NCI-H748 treated with DMSO at 0.1 percent for 48 hours (cell line): ENCODE measurements around the gene SGSH.
"Not testable (repeated sequence)": the region's sequence is repeated elsewhere in the genome, so short reads cannot be mapped to it uniquely, and the experiment has no call there.

Experiments used
- DNase-seq: peaks from one replicate; lab custom pipeline; 2025; lab: John Stamatoyannopoulos, UW

SGSH gene

DNA sequence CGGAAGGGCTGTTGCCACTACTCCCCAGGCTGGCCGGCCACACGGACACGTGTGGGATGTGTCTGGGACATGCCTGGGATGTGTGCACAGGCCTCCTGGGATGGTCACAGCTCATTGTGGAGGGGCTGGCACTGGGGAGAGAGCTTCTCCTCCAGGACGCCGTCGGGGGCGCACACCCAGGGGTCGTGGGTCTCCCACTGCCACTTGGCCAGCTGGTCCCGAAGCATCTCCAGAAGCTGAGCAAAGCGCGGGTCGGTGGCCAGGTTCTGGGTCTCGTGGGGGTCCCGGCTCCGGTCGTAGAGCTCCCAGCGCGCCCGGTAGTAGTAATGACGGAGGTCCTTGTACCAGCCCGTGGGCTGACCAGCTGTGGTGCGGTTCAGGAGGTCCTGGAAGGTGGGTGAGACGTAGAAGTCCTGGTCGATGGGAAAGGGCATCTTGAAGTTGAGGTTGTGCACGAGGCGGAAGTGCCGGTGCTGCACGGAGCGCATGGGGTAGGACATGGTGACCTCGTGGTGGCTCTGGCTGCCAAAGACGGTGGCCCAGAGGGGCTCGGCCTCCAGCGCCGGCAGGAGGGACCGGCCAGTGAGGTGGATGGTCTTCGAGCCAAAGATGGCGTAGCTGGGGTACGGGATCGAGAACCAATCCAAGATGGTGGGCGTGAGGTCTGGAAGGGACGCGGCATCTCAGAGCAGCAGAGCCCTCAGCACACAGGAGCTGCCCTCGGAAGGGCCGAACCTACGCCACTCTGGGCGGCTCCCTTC, 9.6 kb downstream of the SGSH start:
- no peak for DNase-seq

DNA sequence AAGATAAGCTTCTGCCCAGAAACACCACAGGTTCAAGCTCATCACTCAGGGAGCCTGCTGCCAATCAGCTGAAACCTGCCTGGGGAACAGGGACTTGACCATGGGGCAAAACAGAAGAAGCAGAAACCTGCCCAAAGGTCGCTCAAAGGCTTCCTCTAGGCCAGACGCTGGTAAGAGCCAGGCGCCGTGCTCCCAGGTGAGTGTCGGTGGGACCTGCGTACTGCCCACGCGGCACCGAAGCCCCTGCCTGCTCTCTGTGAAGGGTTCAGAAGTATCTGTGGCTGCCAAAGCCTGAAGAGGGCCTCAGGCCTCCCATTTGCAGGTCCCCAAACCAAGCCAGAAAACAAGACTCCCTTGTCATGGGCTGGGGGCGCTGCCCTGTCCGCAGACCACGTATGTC, 10.4 kb downstream of the SGSH start:
- no peak for DNase-seq

DNA sequence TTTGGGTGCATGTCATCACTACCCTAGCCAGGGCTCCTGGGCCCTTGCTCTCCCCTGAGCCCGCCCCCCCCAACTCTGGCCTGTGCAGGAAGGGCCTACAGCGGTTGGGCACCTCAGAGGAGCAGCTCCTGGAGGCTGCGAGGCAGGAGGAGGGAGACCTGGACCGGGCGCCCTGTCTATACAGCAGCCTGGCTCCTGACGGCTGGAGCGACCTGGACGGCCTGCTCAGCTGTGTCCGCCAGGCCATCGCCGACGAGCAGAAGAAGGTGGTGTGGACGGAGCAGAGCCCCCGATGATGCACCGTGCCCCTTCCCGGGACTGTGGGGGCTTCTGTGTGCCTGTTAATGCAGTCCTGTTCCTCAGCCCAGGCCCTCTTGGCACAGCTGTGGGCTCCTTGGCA, 12.1 kb downstream of the SGSH start:
- no peak for DNase-seq

DNA sequence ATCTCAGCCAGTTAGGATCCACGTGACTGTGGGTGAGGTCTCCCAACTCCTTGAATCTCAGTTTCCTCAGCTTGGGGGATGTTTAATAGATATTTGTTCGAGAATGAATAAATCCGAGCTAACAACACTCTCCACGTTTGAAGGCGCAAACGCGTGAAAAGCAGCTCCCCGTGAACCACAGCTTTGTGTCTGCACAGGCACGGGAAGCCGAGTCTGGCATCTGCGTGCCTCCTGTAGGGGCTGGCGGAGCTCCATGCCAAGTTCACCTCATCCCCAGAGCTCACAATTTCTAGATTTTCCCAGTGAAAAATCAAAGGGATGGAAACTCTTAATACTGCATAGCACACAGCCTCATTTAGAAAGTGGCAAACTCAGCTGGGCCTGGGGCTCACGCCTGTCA, 14.3 kb downstream of the SGSH start:
- no peak for DNase-seq

DNA sequence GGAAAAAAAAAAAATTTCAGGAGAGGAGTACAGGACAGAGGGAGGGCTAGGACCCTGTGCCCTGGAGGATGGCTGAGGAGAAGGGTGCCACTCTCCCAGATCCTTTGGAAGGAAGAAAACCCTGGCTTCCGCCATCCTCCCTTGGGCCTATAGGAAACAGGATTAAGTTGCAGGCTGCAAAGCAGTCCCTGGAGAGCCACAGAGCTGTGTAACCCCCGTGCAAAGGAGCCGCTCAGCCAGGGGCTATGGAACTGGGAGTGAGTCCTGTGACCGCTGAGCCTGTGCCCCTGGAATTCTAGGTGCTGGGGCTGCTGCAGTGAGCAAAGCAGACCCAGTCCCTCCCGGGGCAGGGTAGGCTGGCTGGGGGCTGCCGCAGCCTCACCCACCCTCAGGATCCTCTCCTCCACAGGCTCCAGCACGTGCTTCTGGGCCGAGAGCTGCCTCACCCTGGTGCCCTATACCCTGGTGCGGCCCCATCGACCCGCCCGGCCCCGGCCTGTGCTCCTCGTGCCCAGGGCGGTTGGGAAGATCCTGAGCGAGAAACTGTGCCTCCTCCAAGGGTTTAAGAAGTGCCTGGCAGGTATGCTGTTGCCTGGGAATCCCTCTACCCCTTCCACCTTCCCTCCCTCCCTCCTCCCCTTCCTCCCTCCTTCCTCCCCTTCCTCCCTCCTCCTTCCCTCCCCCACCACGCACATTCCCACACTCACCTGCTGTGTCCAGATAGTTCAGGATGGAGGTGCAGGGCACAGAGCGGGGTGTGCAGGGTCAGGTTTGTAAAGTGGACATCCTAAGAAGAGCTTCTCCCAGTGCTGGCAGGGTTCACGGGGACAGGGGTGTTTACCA, 15.3 kb downstream of the SGSH start:
- DNase-seq = no peak

DNA sequence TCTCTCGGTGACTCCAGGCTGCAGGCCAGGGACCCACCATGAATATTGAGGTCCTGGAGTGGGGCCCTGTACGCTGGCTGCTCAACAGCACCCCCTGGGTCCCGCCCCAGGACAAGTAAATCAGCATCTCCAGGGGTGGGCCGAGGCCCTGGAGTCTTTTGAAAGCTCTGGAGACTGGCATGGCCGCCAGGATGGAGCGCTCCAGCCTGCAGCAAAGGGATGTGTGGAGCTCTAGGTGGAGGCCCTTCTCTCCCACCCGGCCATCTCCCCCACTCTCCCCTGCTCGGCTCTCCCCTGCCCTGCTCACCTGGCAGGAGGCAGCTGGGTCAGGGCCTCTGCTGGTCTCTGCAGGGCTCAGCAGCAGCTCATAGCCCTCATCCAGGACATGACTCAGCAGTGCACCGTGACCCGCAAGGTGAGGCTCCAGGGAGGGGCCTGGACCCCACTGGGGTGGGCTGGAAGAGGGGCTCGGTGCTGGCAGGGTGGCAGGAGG, 16.6 kb downstream of the SGSH start:
- no peak for DNase-seq

DNA sequence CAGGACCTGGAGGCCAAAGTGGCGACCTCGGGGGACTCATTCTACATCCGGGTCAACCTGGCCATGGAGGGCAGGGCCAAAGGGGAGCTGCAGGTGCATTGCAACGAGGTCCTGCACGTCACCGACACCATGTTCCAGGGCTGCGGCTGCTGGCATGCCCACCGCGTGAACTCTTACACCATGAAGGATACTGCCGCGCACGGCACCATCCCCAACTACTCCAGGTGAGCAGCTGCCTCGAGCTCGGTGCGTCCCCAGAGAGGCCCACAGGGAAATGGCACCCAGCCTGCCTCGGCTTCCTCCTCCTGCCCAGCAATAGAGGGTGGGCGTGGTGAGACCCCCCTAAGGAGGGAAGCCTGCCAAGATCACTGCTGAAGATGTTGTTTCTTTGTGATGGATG, 17.9 kb downstream of the SGSH start:
- no peak for DNase-seq

DNA sequence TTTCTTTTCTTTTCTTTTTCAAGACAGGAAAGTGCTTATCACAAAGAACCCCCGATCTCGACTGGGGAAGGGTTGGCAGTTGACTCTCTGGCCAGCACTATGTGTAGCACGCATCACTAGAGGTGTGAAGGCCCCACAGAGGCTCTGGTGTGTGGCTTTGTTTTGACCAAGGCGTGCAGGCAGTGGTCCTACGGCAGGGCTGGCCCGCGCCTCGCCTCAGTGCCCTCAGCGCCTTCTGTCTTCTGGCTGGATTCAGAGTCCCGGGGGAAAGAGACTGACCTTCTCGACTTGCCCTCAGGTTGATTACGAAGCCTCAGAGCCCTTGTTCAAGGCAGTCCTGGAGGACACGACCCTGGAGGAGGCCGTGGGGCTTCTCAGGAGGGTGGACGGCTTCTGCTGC, 18.7 kb downstream of the SGSH start:
- DNase-seq = no peak

DNA sequence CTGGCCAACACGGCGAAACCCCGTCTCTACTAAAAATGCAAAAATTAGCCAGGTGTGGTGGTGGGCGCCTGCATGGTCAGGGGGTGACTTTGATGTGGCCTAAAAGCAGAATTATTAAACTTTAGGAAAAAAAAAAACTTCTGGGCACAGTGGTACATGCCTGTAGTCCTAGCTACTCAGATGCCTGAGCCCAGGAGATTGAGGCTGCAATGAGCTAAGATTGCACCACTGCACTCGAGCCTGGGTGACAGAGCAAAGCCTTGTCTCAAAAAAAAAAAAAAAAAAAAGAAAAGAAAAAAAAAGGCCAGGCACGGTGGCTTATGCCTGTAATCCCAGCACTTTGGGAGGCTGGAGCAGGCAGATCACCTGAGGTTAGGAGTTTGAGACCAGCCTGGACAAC, 20.8 kb downstream of the SGSH start:
- not testable (repeated sequence) for DNase-seq

DNA sequence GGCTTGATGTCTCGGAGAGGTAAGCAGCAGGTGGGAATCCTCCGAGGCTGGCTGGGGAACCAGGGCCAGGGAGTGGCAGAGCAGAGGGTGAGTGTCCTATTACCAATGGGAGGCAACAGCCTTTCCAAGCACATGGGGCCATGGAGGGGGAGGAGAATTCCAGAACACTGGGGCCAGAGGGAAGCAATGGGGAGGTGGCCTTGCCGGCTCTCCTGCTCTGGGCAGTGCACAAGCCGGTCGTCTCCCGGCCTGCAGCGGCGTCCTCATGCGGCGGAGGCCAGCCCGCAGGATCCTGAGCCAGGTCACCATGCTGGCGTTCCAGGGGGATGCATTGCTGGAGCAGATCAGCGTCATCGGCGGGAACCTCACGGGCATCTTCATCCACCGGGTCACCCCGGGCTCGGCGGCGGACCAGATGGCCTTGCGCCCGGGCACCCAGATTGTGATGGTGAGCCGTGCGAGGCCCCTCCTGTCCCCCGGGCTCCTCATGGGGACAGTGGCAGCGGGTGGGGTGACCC, 21.9 kb downstream of the SGSH start:
- DNase-seq = no peak

DNA sequence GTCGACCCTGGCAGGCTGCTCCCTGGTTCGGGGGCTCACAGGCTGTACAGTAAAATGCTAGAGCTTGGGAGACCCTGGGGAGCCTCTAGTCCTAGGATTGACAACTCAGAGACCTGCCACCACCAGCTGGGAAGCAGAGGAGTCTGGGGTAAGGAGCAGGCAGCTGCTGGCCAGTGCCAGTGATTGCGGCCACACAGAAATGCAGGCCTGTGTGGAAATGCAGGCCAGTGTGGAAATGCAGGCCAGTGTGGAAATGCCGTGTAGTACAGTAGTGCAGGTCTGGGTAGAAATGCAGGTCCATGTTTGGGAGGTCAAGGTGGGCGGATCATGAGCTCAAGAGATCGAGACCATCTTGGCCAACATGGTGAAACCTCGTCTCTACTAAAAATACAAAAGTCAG, 23.5 kb downstream of the SGSH start:
- DNase-seq = no peak

DNA sequence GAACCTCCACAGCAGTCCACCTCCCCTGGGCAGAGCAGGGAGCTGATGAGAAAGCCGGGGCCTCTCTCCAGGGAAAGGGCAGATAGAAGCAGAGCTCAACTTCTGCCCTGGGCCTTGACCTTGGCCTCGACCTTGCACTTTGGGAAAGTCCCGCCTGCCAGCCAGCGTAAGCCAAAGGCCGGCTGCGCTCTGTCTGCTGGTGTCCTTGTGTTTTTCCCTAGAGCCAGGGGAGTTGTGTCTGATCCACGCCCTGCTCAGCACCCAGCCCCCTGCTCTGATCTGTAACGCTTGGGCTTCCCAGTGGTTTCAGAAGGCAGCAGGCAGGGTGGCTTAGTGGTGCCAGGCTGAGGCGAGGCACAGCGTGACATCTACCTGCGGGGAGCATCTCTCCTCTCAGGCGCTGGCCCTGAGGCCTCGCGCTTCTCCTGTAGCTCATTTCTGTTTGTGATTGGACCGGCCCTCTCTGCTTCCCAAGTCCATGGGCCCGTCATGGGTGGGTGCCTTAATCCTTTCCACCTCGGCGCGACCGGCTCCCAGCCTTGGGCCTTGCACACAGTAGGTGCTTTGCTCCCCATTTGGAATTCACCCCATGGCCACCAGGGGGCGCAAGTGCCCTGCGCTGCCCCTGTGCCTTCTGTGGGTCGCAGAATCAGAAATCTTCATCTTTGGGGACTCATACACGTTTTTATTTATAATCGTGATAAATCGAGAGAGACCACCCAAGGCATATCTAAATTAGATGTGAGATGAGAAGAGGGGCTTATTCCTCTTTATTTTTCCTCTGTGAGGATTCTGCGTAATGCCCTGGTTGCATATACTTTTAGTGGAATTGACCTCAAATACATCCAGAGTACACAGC, 24.2 kb downstream of the SGSH start:
- no peak for DNase-seq

DNA sequence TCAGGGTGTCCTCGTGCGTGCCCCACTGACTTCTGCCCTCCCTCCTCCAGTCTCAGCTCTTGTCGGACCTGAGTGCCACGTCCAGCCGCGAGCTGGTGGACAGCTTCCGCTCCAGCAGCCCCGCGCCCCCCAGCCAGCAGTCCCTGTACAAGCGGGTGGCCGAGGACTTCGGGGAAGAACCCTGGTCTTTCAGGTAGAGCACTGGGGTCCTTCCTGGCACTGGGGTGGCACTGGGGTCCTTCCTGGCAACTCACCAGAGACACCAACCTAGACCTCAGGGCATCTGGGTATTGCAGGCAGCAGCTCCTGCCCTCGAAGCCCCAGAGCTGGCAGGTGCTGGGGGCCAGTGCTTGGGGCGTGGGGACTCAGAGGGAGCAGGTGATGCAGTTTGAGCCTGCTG, 25.0 kb downstream of the SGSH start:
- DNase-seq = no peak

DNA sequence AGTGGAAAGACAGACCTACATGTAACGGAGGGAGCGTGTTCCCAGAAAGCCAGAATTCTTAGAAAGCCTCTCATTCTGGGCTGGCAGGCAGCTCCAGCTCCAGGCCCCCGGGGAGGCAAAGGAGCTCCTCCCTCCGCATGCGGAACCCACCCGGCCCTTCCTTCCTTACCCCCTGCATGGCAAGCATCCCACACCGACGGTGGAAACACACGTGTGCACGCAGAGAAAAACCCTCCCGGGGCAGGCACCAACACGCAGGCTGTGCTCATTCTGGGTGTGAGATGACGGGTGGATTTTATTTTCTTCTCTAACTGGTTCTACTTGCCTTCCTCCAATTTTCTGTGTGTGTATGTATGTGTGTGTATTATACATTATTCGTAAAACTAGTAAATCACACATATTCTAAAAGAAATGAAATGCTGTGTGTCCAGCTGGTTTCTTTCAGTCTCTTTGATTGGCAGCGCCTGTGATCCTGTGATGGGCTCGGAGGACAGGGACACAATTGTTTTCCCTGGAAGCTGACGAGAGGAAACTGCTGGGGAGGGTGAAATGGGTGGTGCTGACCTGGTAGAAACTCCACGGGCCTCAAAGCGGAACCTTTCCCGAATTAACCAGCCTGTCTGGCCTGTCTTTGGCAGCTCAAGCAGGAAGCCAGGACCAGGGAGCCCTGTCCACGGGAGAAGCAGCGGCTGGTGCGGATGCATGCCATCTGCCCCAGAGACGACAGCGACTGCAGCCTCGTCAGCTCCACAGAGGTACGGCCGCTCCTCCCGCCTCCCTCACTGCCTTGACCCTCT, 28.1 kb downstream of the SGSH start:
- DNase-seq = no peak

DNA sequence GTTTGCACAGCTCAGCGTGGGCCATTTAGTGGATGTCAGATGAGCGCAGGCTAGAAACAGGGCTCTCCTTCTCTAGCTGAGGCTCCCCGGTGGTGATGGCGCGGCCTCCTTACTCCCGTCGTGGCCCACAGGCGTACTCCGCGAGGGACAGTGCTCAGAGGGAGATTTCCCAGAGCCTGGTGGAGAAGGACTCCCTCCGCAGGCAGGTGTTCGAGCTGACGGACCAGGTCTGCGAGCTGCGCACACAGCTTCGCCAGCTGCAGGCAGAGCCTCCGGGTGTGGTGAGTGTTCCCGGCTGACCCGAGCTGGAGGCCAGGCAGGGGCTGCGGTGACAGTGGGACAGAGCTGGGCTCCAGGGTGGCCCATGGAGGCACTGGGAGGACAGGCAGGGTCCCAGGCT, 28.9 kb downstream of the SGSH start:
- no peak for DNase-seq

DNA sequence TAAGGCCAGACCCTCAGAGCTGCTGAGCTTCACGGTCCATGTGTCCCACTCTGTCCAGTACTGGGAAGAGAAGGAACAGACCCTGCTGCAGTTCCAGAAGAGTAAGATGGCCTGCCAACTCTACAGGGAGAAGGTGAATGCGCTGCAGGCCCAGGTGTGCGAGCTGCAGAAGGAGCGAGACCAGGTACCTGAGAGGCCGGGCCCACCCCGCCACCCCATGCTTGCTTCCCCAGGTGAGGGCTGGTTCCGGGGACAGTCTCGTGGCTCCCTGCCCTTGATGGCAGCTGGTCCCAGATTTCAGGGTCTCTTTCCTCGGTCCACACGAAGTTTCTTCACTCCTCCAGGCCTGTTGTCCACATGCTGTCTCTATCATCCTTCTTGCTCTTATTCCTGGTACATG, 29.4 kb downstream of the SGSH start:
- DNase-seq = no peak

DNA sequence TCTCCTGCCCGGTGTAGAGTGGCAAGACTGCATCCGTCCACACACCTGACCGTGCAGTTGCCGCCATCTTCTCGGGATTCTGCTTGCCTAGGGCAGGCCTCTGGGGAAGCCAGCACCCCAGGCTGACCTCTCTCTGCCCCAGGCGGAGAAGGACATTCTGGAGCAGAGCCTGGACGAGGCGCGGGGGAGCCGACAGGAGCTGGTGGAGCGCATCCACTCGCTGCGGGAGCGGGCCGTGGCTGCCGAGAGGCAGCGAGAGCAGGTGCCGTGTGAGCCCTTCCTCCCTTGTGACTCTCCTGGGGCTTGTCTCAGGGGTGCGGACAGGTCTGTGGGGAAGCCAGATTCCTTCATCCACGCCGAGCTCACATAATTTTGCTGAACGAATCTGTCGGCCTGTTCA, 30.5 kb downstream of the SGSH start:
- no peak for DNase-seq

DNA sequence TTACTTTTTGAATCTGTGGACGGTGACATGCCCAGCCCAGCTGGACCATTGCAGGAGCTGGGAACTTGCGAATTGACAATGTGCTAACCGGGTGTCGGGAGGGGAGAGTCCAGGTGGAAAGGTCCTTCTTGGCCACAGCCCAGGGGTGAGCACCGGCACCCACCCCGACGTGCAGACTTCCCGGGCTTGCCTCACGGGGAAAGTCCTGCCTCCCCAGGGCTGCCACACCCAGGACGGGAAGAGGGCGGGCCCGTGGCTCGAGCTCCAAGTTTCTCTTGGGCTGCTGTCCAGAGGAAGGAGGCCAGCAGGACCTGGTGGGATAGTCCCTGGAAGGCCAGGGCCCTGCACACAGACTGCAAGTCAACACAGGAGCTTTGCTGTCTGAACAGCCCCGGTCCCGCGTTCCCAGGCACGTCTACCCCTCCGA, 32.6 kb downstream of the SGSH start:
- no peak for DNase-seq

DNA sequence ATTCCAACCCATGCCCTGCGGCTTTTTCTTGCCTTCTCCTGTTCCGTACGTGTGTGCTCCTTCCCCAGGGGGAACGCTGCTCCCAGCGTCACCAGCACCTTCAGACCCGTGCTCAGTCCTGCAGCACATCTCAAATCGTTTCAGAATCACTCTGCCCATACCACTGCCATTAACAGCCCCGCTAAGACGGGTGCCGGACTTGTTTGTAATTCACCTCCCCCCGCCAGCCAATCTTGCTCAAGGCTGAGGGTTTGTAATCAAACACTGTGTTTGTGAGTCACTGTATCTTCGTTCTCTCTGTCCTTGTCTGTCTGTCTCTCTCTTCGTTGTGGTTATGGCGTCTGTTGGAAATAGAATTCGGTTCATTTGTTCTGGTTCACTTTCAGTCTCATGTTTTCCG, 33.0 kb downstream of the SGSH start:
- DNase-seq = no peak

DNA sequence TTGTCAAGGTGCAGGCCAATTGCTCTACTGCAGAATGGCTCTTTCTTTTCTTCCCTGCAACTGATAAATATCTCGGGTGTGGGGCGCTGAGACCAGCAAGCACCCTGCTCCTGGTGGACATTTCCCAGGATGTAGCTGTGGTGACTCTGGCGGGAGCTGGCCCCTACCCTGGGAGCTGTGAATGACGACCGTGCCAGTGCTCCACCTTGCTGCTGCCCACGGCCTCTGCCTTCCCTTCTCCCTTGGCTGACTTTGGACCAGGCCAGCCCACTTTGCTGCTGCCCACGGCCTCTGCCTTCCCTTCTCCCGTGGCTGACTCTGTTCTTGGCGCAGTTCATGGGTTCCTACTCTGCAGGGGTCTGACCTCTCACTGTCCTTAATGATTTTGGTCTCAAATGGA, 34.2 kb downstream of the SGSH start:
- no peak for DNase-seq

DNA sequence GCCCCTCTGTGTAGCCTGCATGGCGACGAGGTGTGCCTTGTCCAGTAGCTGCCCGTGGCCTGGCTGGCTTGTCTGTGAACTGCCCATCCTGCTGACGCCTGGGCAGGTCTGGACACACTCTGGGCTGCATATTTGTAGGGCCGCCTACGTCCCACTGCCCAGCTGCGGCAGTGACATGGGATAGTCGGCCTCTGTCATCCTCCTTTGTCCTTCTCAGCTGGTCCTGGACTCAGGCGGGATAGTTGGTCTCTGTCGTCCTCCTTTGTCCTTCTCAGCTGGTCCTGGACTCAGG, 35.8 kb downstream of the SGSH start:
- no peak for DNase-seq
